GM19467 (cell line): Measurements from ENCODE around the gene VMP1.
"Not testable (repeated sequence)": the region's sequence is repeated elsewhere in the genome, so short reads cannot be mapped to it uniquely, and the experiment has no call there.

ENCODE experiments used
- ATAC-seq: cut with Tn5 transposase; IDR thresholded peaks from one replicate; pipeline ENCODE4 v1.9.1; 2021; ENCODE audit warnings: mild to moderate bottlenecking, moderate library complexity; ENCODE audit not compliant: unreplicated experiment

VMP1 gene

GRCh38 chr17:59806322-59806721 lies 98.9 kb downstream of the VMP1 start:
- ATAC-seq = not testable (repeated sequence)

GRCh38 chr17:59807892-59808509 lies 100.5 kb downstream of the VMP1 start:
- no peak for ATAC-seq

GRCh38 chr17:59810894-59811153 lies 103.4 kb downstream of the VMP1 start:
- ATAC-seq = no peak

GRCh38 chr17:59811209-59811608 lies 103.8 kb downstream of the VMP1 start:
- no peak for ATAC-seq

GRCh38 chr17:59812139-59812538 lies 104.7 kb downstream of the VMP1 start:
- ATAC-seq = no peak

- ATAC-seq = no peak
Measured at GRCh38 chr17:59814276-59814675, 106.8 kb downstream of the VMP1 start.

GRCh38 chr17:59814685-59815084 lies 107.2 kb downstream of the VMP1 start:
- ATAC-seq = no peak

- ATAC-seq = no peak
Measured at GRCh38 chr17:59815965-59816364, 108.5 kb downstream of the VMP1 start.

- ATAC-seq = no peak
Measured at GRCh38 chr17:59825533-59826322, 118.3 kb downstream of the VMP1 start.

- ATAC-seq = no peak
Measured at GRCh38 chr17:59826706-59827453, 119.4 kb downstream of the VMP1 start.

- ATAC-seq = peak; percentile 33
Measured at GRCh38 chr17:59827721-59828477, 120.4 kb downstream of the VMP1 start.

GRCh38 chr17:59828478-59828760 lies 121.0 kb downstream of the VMP1 start:
- ATAC-seq = no peak

GRCh38 chr17:59828819-59829216 lies 121.4 kb downstream of the VMP1 start:
- not testable (repeated sequence) for ATAC-seq

GRCh38 chr17:59829217-59830006 lies 122.0 kb downstream of the VMP1 start:
- peak; percentile 65 for ATAC-seq

- no peak for ATAC-seq
Measured at GRCh38 chr17:59830007-59830630, 122.7 kb downstream of the VMP1 start.

GRCh38 chr17:59830846-59831486 lies 123.5 kb downstream of the VMP1 start:
- ATAC-seq = no peak

GRCh38 chr17:59832883-59833379 lies 125.5 kb downstream of the VMP1 start:
- no peak for ATAC-seq

- ATAC-seq = peak; percentile 71
Measured at GRCh38 chr17:59837308-59838051, 130.0 kb downstream of the VMP1 start.
